NCI-H2081 treated with DMSO at 0.1 percent for 48 hours (cell line): ENCODE data around the gene ERC2.
"Not testable (repeated sequence)": the region's sequence is repeated elsewhere in the genome, so short reads cannot be mapped to it uniquely, and the experiment has no call there.

Source experiments
- DNase-seq: peaks from one replicate; lab custom pipeline; 2025; lab: John Stamatoyannopoulos, UW

ERC2 gene

DNA sequence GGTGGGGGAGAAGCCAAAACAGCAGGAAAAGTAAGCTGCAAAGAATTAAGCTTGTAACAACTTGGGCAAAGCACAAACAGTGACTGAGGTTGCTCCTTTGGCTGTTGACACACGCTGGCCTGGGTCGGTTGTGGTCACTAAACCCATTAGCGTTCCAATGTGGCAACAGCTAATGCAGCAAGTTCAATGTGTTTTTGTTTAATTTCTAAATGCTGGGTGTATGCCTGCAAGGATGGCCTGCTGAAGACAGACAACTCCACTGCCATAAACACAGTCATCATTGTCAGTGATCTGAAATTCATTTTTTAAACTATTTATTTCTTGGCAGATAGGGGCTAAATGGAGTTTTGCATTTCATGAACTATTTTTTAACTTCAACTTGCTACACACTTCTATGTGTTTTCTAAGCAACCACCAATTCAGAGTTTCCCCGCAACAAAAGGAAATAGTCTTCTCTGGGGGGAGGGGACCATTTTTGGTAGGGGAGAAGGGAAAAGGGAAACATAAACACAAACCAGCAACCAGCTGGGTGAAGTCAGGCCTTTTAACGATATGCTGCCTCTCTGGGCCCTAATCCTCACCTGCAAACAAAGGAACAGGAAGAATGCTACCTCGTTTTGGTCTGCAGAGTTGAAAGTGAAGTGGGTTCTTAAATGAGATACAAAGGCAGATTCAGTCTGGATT lies 946.4 kb downstream of the ERC2 start:
- DNase-seq, result no peak

DNA sequence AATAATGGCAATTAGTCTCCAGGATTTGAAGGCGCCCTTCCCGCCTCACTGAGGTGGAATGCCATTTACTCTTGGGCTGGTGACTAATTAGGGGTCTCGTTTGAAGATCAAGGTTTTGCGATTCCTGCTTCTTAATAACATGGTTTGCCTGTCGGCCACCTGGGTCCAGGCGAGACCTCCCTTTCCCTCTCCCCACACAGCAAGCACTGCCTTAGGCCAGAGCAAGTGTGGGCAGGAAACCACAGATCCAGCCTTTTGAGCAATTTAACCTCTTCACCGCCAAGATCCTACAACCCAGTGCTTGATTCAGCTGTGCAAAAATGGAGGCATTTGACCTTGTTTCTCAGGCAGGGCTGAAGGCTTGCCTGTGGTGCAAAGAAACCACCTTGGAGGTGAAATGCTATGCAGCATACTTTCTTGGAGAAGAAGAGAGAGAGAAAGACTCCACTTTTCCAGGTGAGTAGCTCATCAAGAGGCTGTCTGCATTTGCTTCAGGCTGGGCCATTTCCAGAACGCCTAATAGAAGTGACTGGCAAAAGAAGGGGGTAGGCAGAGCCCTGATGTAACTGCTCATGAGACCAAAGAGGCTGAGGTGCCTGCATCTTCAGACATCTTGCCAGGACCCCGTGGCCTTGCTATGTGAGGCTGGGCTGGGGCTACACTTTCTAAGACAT lies 947.1 kb downstream of the ERC2 start:
- DNase-seq, result no peak

DNA sequence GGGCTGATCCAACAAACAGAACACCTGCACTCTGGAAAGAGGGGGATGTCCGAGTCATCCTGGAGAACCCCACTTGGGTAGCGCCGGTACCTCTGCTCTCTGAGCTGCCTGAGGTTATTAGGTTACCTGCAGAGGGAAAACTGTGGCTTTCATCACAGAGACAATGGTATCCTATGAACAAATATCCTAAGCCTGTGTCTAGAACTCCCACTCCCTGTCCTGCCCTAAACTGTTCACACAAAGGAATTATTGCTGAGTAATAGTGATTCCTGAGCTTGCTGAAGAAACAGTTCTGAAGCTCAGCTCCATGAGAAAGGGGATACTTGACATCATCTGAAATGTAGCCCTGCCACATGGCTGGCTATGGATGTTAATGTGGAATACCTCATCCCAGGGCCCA lies 949.2 kb downstream of the ERC2 start:
- no peak for DNase-seq

DNA sequence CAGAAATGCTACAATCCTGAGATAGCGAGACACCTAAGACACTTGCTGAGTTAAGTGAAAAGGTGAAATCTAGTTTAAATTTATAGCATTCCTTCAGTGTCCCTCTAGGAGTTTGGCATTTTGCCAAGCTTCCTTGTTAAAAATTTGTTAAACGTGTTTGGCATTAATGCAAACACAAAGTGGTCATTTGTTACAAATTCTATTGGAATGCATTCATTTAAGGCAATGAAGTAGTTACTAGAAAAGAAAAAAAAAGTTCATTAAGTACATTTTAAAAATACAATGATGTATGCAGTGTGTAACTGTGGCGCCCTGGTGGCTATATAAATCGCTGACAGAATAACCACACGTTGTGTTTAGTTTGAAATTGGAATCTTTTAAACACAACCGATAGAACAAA lies 949.8 kb downstream of the ERC2 start:
- DNase-seq, result no peak

DNA sequence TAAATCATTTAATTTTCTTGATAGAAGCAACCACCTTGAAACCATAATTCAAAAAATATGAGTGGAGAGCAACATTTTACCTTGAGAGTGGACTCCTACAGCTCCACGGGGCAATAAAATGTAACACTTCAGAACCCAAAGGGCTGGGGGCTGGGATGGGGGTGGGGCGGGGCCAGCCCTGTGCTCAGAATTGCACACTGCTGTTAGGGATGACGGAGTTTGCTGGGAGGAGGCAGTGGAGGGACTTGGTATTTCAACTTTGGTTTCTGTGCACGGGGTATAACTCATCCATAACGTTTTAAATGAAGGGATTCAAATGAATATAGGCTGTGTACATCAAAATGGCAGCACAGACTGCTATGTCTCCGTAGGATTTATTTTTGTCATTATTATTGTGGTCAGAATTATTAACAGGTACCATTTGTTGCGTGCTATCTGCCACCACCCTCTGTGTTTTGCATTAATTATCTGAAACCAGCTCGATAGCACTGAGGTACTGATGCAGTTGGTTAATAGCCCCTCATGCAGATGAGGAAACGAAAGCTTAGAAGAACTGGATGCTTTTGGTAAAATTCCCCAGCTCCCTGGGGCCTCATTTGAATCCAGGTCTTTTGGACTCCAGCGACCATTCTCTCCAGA lies 951.8 kb downstream of the ERC2 start:
- no peak for DNase-seq

DNA sequence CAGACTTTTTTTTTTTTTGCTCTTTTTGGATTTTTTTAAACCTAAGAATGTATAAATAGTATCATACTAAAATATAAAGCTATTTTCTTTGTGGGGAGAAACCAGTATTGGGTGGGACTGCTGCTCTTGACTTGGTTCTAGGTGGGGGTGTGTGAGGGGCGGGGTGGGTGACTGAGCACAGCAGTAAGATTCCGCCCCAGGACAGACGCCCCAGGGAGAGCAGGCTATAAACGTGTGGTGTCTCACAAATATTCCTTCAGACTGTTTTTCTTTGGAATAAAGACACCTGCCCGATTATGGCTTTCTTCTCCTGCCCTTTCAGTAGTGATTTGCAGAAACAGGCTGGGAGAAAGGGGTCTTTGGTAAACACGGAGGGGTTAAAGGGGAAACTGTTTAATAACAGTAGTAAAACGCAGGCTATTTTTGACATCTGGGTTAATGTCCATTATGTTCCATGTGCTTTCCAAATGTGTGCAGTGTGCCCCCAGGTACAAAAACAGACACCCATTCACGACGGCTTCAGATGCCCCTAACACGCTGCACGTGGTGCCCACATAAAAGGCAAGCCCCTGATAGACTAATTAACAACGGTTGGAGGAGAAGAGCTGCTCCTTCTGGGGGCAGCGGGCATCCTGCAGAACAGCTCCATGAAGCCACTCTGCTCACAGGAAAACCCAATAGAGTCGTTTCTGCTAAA lies 952.6 kb downstream of the ERC2 start:
- DNase-seq, result no peak

DNA sequence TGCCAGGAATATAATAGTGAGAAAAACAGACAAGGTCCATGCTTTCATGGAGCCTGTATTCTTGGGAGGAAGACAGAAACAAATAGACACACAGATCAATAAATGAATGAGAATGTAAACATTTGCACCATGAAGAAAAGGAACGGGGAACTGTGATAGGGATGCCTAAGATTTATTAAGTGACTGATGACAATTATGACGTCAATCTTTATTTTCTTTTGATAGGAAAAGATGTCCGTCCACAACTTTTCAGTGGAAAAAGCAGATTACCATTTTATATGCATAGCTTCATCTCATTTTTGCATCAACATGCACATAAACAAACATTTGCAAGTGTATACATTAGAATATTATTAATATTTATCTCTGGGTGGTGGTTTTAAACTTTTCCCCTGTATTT lies 953.3 kb downstream of the ERC2 start:
- DNase-seq, result no peak

DNA sequence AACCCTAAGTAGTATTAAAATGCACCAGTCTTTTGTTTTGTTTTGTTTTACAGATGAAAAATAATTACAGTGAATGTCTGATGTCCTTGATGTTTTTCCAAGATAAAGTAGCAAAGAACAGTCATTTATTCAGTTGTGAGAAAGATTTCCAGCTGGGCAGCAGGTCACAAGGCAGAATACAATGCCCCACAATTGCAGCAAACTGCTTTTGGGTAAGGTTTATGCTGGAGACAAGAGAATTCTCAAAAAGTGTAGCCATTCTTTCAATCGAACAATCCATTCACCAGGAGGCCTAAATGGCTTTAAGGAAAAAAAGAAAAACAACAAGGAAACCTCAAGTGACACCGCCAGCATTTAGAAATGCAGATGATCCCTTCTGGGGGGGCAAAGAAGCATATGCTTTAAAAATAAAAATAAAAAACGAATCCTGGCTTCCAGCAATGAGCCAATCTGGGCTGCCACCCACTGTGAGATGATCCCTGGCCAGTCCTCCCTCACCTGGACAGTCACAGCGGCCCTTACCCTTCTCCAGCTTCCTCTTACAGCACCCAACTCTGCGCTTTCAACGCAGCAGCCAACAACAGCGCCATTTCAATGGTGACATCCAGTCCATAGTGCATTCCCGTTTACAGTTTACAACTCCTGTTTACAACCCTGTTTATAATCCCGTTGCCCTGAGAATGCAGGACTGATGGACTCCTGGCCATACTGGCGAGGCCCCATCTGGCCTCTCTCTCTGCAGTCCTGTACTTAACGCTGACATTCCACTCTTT lies 955.5 kb downstream of the ERC2 start:
- no peak for DNase-seq

DNA sequence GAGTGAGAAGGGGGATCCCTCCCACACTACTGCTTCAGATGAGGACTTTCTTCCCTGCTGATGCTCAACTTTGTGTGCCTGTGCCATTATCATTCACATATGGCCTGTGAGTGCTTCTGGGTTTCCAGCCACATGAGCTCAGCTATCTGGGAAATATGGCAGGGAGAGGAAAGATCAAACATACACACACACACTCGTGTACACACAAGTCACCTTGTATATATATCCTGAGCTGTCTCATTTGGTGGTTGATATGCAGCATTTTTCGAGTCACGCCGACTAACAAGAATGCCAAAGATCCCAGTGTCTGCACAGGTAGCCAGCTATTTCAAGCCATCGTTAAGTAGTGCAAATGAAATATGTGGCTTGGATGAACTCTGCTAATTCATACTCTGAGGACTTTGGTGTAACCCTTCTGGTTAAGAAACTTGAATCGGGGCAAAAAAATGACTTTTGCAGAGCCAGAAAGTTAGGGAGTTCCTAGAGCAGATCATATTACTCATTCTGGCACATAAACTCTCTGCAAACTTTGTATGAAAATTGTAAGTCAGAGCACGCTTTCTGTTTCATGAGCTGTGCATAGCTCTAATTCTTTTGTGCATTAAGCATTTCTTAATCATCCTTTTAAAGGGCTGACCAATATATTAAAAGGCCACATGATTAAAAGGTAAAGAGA lies 956.2 kb downstream of the ERC2 start:
- DNase-seq, result no peak

DNA sequence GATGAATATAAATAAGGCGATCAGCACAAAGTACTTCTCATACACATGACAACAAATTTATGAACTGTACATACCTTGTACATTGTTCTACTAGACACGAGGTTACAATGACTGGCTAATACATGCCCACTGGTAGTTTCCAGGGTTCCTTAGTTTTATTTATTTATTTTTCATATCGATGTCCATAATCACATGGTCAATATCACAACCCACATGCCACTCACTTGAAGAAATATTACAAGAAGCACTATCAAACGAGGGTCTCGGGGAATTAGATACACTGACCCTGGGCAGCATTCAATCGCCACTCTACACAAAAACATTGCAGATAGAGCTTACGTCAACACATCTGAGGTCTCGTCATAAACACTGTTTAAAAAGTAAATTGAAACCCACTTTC lies 959.9 kb downstream of the ERC2 start:
- no peak for DNase-seq

DNA sequence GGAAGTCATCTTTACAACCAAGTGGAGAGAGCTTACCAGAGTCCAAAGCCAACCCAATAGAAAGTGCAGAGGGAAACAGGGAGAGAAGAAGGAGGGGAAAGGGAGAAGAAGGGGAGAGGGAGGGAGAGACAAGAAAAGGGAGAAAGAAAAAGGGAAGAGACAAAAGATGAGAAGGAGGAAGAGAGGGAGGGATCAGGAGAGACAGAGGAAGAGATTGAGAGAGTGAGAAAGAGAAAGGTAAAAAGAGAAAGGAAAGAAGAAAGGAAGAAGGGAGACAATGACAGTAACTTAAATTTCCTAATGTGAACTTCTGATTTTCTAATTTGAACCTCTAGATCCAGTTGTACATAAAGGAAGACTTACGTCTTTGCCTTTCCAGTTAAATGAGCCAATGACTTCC lies 960.5 kb downstream of the ERC2 start:
- no peak for DNase-seq

DNA sequence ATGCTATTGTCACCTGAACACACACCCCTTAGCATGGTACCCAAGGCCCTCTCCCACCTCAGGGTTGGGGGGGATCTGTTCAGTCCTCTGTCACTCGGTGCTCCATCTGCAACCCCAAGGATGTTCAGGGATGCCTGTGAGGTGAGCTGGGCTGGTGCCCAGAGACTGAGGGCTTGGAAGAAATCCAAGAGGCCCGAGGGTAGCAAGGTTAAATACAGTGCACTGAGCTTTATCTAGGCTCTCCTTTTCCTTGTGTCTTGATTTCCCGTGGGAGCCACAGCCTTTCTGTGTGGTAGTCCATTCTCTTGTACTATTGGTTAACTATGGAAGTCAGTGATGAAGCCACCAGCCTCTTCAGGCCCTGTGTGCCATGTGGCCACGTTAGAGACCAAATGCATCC lies 962.5 kb downstream of the ERC2 start:
- DNase-seq, result no peak

DNA sequence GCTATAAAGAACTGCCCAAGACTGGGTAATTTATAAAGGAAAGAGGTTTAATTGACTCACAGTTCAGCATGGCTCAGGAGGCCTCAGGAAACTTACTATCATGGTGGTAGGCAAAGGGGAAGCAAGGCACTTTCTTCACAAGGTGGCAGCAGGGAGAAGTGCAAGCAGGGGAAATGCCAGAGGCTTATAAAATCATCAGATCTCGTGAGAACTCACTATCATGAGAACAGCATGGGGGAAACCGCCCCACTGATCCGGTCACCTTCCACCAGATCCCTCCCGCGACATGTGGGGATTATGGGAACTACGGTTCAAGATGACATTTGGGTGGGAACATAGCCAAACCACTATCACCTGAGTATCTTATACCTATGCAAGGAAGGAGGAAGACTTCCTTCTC lies 963.2 kb downstream of the ERC2 start:
- not testable (repeated sequence) for DNase-seq

DNA sequence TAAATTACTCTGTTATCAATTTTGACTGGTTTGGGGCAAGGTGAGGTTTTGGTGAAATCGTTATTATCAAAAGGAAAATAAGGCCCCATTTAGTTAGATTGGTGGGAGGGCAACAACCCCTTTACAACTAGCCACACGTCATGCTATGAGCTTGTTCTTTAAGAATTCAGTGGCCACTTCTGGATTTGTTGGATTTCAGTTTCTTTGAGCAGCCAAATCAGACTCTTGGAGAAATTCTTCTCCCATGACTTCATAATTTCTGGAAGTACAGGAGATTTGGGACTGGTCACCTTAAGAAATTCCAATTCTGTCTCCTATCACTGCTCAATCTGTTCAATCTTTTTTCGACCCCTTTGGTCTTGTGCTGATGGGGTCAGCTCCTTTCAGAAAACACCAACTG lies 966.4 kb downstream of the ERC2 start:
- no peak for DNase-seq

DNA sequence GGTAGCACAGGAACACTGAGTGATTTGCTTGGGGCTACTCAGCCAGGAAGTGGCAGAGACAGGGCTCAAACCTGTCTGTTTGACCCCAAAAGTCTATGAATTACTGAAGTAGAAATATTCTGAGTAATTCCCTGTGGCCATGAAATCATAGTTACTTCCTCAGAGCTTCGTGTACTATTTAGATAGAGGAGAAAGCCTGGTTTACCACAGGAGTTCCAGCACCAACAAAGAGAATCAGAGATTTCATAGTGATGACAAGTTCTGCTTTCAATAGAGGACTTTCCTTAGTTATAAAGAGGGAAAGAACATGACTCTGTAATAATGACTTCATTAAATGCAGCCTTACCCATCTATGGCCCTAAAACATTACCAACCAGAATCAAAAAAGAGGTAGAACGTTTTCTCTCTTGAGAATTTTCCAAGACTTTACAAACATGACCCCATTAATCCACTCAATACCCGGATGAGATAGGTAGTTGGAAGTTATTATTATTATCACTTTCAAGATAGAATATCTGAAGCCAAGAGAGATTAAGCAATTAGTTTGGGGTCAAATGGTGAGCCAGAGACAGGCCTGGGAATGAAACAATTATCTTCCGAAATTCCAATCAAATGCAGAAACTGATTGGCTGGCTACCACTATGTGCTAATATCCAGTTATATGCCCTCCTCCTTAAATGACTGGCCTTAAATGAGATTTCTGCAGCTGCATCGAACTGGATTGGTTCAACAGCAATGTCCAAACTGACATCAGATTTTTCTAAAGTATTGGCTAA lies 967.5 kb downstream of the ERC2 start:
- DNase-seq, result no peak

DNA sequence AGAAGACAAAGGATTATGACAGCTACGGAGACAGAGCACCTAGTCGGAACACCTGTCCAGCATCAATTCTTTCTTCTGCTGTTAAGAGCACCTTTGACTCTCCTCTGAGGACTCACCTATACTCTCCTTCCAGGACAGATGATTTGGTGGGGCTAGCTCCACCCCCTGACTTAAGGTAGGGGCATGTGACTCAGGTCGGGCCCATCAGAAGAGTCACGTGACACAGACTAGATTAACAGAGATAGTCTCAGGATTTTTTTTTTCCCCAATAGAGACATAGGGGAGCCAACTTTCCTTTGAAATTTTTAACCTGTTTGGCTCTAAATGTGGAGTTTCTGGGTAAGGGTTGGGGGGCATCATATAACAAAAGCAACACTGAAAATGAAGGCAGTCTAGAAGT lies 969.7 kb downstream of the ERC2 start:
- DNase-seq, result no peak

DNA sequence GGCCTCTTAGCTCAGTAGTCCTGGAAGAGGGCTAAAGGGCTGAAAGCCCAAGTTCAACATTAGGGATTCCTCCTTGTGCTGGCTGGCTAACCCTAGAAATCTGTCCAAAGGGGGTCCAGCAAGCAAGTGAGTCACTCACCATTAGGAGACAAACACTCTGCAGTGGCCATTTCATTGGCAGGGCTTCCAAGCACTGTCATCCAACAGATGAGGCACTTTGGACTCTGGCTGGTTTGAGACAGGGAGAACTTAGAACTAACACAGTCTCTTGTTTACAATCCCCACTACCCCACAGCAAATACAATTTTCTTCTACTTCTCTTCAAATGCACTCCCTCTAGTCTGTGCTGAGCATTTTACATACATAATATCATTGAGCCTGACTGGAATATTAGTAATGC lies 971.0 kb downstream of the ERC2 start:
- DNase-seq, result no peak

DNA sequence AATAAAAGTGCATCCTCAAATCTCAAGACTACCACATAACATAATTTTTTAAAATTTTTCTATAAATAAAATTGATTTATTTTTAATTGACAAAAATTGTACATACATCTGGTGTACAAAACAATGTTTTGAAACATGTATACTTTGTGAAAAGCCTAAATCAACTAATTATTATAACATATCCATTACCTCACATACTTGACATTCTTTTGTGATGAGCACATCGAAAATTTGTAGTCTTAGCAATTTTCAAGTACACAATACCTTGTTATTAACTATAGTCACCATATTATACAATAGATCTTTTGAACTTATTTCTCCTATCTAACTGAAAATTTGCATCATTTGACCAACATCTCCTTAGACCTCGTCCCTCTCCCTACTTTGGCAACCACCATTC lies 973.3 kb downstream of the ERC2 start:
- DNase-seq, result no peak

DNA sequence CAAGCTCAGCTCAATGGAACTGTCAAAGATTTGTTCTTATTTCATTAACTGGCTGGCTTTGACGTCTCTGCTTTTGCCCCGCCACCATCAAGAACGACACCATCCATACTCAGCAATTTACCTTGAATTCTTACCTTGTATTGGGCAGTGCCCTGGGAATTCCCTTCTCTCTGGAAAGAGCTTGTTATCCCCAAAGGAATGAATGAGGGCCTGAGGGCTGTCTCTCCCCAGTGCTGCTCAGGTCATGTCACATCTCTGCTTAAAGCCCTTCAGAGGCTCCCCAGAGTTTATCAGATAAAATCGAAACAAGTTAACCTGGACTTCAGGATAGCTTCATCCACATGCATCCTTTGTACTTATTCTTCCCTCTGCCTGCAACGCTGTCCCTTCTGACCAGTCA lies 975.3 kb downstream of the ERC2 start:
- no peak for DNase-seq

DNA sequence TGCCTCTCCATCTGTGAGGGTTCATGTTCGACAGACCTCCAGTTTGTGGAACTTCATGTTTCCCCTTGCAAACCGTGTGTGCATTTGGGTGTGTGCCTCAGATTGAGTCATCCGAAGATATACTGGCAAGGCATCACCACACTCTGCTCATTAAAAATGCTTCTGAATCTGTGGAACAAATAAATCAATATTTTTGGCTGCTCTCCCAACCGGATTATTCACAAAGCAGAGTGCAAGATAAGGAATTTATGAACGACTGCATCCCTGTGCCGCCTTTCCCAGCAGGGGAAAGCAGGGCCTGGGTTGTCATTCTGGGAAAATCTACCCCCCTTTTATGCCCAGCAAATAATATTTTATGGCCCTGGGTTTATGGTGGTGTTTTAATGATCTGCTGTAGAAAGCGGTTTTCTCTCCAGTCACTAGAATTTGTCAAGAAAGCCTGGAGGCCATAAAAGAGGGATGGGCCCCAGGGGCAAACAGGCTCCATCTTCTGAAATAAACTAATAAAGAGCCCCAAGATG lies 976.9 kb downstream of the ERC2 start:
- DNase-seq, result no peak
